Mesothelial cell of epicardium (in vitro differentiated cells): ENCODE data around the gene CACNA2D1. TPM values are rescaled to one million over a fixed set of nuclear protein-coding genes. Genes with fewer than 3 reads are reported as not detected.

Source experiments
- DNase-seq, 2 experiments: peaks; one replicate each; pipeline ENCODE4 v3.0.0; 2021; ENCODE audit warnings: low spot score in 2 of 2; ENCODE audit not compliant: unreplicated experiment in 2 of 2
- H3K27ac Mint-ChIP-seq: 2 replicates; pipeline ENCODE4 v1.8.0; 2021; ENCODE audit warnings: mixed read lengths
- H3K27me3 Mint-ChIP-seq: 2 replicates; pipeline ENCODE4 v1.8.0; 2021; ENCODE audit warnings: low read depth, mixed read lengths
- H3K36me3 Mint-ChIP-seq: 2 replicates; pipeline ENCODE4 v1.8.0; 2021; ENCODE audit warnings: mixed read lengths
- H3K4me1 Mint-ChIP-seq: 2 replicates; pipeline ENCODE4 v1.8.0; 2021; ENCODE audit warnings: mixed read lengths
- H3K4me3 Mint-ChIP-seq: 2 replicates; pipeline ENCODE4 v1.8.0; 2021; ENCODE audit warnings: mild to moderate bottlenecking, moderate library complexity, mixed read lengths
- H3K9me3 Mint-ChIP-seq: 2 replicates; pipeline ENCODE4 v1.8.0; 2021; ENCODE audit warnings: mixed read lengths
- total RNA-seq: library from RNA; stranded (reverse); gene quantifications from 3 replicates; pipeline ENCODE4 v1.2.1, GENCODE V29; 2021
- TF ChIP-seq, protein P1 (sequence below): fragments of 200-600 bp; sonication (generic); IDR thresholded peaks from one replicate; pipeline ENCODE4 v1.5.0; 2021; ENCODE audit warnings: antibody characterized with exemption; ENCODE audit not compliant: unreplicated experiment

CACNA2D1 gene
- total RNA-seq, 1 donor from 2014 or later = 14.7 TPM

DNA sequence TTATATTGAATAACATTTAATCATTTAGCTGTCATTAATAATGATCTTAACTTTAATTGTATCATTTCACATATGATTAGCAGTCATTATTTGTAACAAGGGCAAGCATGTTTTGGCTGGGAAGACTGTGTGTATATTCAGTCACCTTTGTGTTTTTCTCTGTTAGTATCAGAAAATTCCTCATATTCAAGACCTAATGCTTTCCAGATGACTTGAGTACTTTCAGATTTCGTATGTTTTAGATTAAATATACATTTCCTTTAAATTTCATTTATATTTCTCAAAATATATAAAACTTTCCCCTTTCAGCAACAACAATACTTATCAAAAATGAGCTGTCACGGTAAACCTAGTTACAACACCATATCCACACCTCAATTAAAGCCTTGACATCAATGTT lies 6.3 kb upstream of the CACNA2D1 start:
- H3K27me3 Mint-ChIP-seq = peaks cover 3% of the 10 kb centered on the region
- H3K4me3 Mint-ChIP-seq = no peak overlapping the region
- TF ChIP-seq, protein P1, sequence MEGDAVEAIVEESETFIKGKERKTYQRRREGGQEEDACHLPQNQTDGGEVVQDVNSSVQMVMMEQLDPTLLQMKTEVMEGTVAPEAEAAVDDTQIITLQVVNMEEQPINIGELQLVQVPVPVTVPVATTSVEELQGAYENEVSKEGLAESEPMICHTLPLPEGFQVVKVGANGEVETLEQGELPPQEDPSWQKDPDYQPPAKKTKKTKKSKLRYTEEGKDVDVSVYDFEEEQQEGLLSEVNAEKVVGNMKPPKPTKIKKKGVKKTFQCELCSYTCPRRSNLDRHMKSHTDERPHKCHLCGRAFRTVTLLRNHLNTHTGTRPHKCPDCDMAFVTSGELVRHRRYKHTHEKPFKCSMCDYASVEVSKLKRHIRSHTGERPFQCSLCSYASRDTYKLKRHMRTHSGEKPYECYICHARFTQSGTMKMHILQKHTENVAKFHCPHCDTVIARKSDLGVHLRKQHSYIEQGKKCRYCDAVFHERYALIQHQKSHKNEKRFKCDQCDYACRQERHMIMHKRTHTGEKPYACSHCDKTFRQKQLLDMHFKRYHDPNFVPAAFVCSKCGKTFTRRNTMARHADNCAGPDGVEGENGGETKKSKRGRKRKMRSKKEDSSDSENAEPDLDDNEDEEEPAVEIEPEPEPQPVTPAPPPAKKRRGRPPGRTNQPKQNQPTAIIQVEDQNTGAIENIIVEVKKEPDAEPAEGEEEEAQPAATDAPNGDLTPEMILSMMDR = no peak
- peaks cover 7% of the 10 kb centered on the region for H3K4me1 Mint-ChIP-seq
- no peak for DNase-seq
- no peak overlapping the region for H3K27ac Mint-ChIP-seq
- no peaks in the 10 kb centered on the region for H3K36me3 Mint-ChIP-seq
- H3K9me3 Mint-ChIP-seq = no peaks in the 10 kb centered on the region

DNA sequence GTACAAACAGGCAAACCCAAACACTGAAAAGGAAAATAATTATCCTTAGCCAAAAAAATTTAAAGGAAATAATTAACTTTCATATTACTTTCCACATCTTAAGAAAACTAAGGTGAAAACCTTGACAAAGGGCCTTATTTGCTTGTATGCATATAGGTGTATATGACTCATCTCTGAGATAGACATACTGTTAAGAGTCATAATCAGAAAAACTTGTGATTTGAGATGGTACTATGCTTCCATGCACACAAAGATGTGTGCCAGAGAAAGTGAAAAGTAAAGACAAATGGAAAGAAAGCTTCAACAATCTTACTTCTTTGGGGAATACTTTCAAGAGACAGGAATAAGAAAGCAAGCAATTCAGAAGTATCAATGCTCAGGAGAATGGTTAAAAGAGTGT lies 3.3 kb upstream of the CACNA2D1 start:
- no peak for DNase-seq
- Mint-ChIP-seq H3K4me3 (no peak overlapping the region), H3K4me1 (peaks cover 24% of the 10 kb centered on the region), H3K36me3 (no peaks in the 10 kb centered on the region), H3K27me3 (peaks cover 13% of the 10 kb centered on the region), H3K9me3 (no peaks in the 10 kb centered on the region), H3K27ac (no peak overlapping the region)
- TF ChIP-seq, protein P1 = no peak

DNA sequence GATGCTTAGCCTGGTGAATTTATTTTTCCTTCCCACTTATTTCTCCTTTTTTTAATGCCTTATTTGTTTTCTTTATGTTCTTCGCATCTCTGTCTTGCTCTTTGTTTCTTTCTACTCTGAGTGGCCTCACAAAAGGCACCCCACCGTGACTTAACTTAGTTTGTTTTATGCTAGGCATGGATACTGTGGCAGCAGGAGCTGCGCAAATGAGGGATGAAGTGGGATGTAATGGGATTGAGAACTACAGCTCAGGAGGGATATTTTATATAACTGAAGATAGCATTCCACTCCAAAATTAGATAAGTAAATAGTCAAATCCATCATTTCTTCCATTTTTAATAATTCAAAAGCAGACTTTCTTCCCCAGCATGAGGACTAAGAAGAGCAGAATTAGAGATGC lies 1.7 kb upstream of the CACNA2D1 start:
- Mint-ChIP-seq H3K36me3 (no peaks in the 10 kb centered on the region), H3K27me3 (peaks cover 23% of the 10 kb centered on the region), H3K9me3 (no peaks in the 10 kb centered on the region), H3K4me3 (peak overlapping the region; percentile 30), H3K4me1 (peaks cover 28% of the 10 kb centered on the region), H3K27ac (no peak overlapping the region)
- no peak for DNase-seq
- TF ChIP-seq, protein P1 = no peak

DNA sequence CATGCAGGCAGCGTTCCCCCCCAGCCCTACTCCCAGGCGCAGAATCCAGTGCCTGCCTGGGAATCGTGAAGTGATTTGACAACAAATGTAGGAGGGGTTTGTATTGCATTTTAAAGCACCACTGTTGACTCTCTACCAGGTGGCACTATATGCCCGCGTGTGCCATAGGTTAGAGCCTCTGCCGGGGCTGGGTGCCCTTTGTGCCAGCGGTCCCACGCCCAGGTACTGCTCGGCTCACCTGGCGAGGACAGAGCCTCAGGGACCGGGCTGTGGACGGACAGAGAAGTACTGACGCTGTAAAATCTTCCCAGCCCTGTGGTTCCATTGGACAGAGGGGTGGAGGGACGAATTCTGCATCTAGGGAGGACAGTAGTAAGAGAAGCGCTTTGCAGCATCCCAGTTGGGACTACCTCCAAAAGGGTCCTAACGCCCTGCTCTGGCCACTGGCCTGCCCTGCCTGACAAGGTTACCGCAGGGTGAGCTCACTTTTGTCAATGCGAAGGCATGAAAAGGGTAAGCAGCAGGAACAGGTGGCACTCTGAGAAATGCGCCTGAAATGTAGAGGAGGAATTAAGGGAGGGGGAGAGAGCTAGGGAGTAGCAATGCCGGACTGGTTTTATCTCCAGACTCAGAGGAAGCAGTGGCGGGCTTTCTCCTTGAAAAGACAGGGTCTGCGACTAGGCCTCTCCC lies 788 bp upstream of the CACNA2D1 start:
- Mint-ChIP-seq H3K4me3 (peak overlapping the region; percentile 88), H3K4me1 (peaks cover 26% of the 10 kb centered on the region), H3K27ac (peak overlapping the region; percentile 93), H3K9me3 (no peaks in the 10 kb centered on the region), H3K36me3 (no peaks in the 10 kb centered on the region), H3K27me3 (peaks cover 23% of the 10 kb centered on the region)
- TF ChIP-seq, protein P1 = no peak
- no peak for DNase-seq

DNA sequence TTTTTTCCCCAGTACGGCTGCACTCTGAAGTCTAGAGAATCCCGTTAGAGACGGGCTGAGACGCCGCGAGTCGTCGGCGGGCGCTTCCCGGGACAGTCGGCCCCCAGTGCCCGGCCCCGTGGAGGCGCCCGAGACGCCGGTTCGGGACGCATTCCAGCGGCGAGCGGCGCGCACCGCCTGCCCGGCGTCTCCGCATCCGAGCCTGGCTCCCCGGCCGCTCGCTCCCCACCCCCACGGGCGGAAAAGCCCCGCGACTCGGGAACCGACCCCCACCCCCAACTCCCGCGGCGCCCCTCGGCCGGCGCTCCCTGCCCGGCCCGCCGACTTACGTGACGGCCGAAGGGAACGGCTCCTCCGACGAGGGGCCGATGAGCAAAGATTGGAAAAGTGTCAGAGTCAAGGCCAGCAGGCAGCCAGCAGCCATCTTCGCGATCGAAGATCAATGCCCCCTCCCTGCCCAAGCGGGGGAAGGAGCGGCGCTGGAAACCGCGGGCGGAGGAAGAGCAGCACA lies 486 bp downstream of the CACNA2D1 start:
- Mint-ChIP-seq H3K9me3 (no peaks in the 10 kb centered on the region), H3K27me3 (peaks cover 23% of the 10 kb centered on the region), H3K4me1 (peaks cover 26% of the 10 kb centered on the region), H3K36me3 (no peaks in the 10 kb centered on the region), H3K4me3 (peak overlapping the region; percentile 88), H3K27ac (peak overlapping the region; percentile 71)
- TF ChIP-seq, protein P1 = no peak
- peak; percentile 26 to 65 for DNase-seq
